Mucosa of descending colon (tissue), 3 donors: Measurements from ENCODE around the gene MKLN1. TPM values are rescaled to one million over a fixed set of nuclear protein-coding genes. Genes with fewer than 3 reads are reported as not detected.

Experiments
- ATAC-seq: fragments of 200-7000 bp; cut with Tn5 transposase; one replicate; pipeline ENCODE4 v1.9.1; 2020; ENCODE audit warnings: mild to moderate bottlenecking, moderate library complexity
- DNase-seq, 3 donors: peaks; one replicate each; pipeline ENCODE4 v3.0.0-alpha.2; 2020
- H3K36me3 ChIP-seq: fragments of 200-600 bp; one replicate; pipeline ENCODE4 v1.8.0; 2021; ENCODE audit warnings: low read depth, mild to moderate bottlenecking
- H3K4me1 ChIP-seq: fragments of 200-600 bp; one replicate; pipeline ENCODE4 v1.8.0; 2021; ENCODE audit warnings: low read depth, mild to moderate bottlenecking
- H3K4me3 ChIP-seq: fragments of 200-600 bp; one replicate; pipeline ENCODE4 v1.8.0; 2021; ENCODE audit warnings: mild to moderate bottlenecking
- H3K9me3 ChIP-seq: fragments of 200-600 bp; one replicate; pipeline ENCODE4 v1.8.0; 2021; ENCODE audit warnings: mild to moderate bottlenecking
- CTCF ChIP-seq: fragments of 200-600 bp; IDR thresholded peaks from one replicate; pipeline ENCODE4 v1.8.0; 2022; ENCODE audit warnings: antibody characterized with exemption, mild to moderate bottlenecking
- intact Hi-C, 2 donors: fragments of 100-400 bp; cut with DNase I in 1 of 2; cut with micrococcal nuclease in 1 of 2; formaldehyde crosslinking; loops; one replicate each; pipeline versions ENCODE4 v1.11.0 to v1.11.1; 2022; cut with DNase I, micrococcal nuclease
- total RNA-seq, 3 donors: library from RNA; stranded (reverse); fragmentation: NEBNext Ultra II Directional in 2 of 3; extraction: Animal tissue kit (Norgen Biotek cat#: 25700) in 2 of 3; gene quantifications; one replicate each; pipeline versions ENCODE4 v1.2.1 to v1.2.4, GENCODE V29; 2021 to 2023
- donor health status: DM: no; HTN: no; CAD: no; lungs with moderate emphysema.
- donor health status: DM: no; HTN: no; CAD: no.
- donor health status: DM: no; HTN: yes; CAD: no.

MKLN1 gene
- total RNA-seq, 3 donors from 2014 or later, result 41.5 to 66.1 (median 47.1) TPM

- no peak for TF ChIP-seq CTCF
- Histone ChIP-seq H3K4me3 (no peak overlapping the region), H3K9me3 (no peaks in the 10 kb centered on the region), H3K36me3 (no peaks in the 10 kb centered on the region), H3K4me1 (no peaks in the 10 kb centered on the region)
- intact Hi-C loops, result no loop called here
- ATAC-seq (no peak), DNase-seq (no peak)
Observed at GRCh38 chr7:131298608-131298992, 29.1 kb upstream of the MKLN1 start.

- Histone ChIP-seq H3K36me3 (no peaks in the 10 kb centered on the region), H3K4me1 (no peaks in the 10 kb centered on the region), H3K9me3 (no peaks in the 10 kb centered on the region), H3K4me3 (no peak overlapping the region)
- ATAC-seq, result no peak
- TF ChIP-seq CTCF, result no peak
- intact Hi-C loops, result no loop called here
- DNase-seq, result no peak
Observed at GRCh38 chr7:131299074-131299473, 28.6 kb upstream of the MKLN1 start.

- Histone ChIP-seq H3K9me3 (no peaks in the 10 kb centered on the region), H3K36me3 (no peaks in the 10 kb centered on the region), H3K4me3 (no peak overlapping the region), H3K4me1 (no peaks in the 10 kb centered on the region)
- DNase-seq (no peak), ATAC-seq (no peak)
- intact Hi-C loops, result no loop called here
- no peak for TF ChIP-seq CTCF
Observed at GRCh38 chr7:131300078-131300477, 27.6 kb upstream of the MKLN1 start.

GRCh38 chr7:131300572-131301466, 26.9 kb upstream of the MKLN1 start:
- intact Hi-C loops, result no loop called here
- no peak for ATAC-seq
- Histone ChIP-seq H3K9me3 (no peaks in the 10 kb centered on the region), H3K36me3 (no peaks in the 10 kb centered on the region), H3K4me1 (no peaks in the 10 kb centered on the region), H3K4me3 (no peak overlapping the region)
- no peak for DNase-seq
- no peak for TF ChIP-seq CTCF

- ATAC-seq (no peak), DNase-seq (no peak)
- TF ChIP-seq CTCF, result no peak
- H3K36me3 ChIP-seq, result no peaks in the 10 kb centered on the region
- intact Hi-C loops, result no loop called here
- H3K9me3 ChIP-seq, result peaks cover 8% of the 10 kb centered on the region
- H3K4me3 ChIP-seq, result no peak overlapping the region
- no peaks in the 10 kb centered on the region for H3K4me1 ChIP-seq
Observed at GRCh38 chr7:131302446-131302845, 25.2 kb upstream of the MKLN1 start.
